ENCODE data around the gene CCDC24. TPM values are rescaled to one million over a fixed set of nuclear protein-coding genes. Genes with fewer than 3 reads are reported as not detected.

The CCDC24 gene
- total and polyA plus RNA-seq, 2 of the 13 experiments (the other 11 are each of a cell fraction or from before 2014, with no cell fraction given) = 1.4 to 2.9 TPM

DNA sequence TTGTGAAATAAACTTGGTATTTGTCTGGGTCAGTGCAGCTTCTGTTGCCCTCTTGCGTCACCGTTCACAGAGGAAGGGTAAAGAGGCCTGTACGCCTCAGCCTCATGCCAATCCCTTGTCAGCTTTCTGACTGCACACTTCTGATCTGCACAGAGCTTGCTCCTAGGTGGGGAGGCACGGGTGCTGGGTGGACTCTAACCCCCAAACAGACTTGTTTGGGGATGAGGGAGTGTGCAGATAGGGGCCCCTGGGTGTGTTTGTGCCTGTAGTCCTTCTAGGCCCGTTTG is 13.2 kb upstream of the CCDC24 start (continued):
- no peak for TF ChIP-seq TSC22D2 (CRISPR knock-in tag; IDR thresholded peaks at IDR 0.05; ENCODE audit: borderline replicate concordance)
- no peak for TF ChIP-seq ZNF160 (CRISPR knock-in tag; IDR thresholded peaks at IDR 0.05)
- TF ChIP-seq ZFX (CRISPR knock-in tag; IDR thresholded peaks at IDR 0.05; ENCODE audit: low read depth) = peak; percentile 72
- no peak for TF ChIP-seq CAMTA2 (CRISPR knock-in tag; IDR thresholded peaks at IDR 0.05; ENCODE audit: borderline replicate concordance)
- TF ChIP-seq CBX5 (CRISPR knock-in tag; IDR thresholded peaks at IDR 0.05; ENCODE audit: borderline replicate concordance) = no peak
- TF ChIP-seq, protein P1, sequence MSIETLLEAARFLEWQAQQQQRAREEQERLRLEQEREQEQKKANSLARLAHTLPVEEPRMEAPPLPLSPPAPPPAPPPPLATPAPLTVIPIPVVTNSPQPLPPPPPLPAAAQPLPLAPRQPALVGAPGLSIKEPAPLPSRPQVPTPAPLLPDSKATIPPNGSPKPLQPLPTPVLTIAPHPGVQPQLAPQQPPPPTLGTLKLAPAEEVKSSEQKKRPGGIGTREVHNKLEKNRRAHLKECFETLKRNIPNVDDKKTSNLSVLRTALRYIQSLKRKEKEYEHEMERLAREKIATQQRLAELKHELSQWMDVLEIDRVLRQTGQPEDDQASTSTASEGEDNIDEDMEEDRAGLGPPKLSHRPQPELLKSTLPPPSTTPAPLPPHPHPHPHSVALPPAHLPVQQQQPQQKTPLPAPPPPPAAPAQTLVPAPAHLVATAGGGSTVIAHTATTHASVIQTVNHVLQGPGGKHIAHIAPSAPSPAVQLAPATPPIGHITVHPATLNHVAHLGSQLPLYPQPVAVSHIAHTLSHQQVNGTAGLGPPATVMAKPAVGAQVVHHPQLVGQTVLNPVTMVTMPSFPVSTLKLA (IDR thresholded peaks at IDR 0.05) = no peak
- peak; percentile 15; the same call in 1 of the 2 replicates for TF ChIP-seq HNF4G (IDR thresholded peaks at IDR 0.05; ENCODE audit: borderline replicate concordance, low read depth, low read length)
- TF ChIP-seq HNF4G (CRISPR knock-in tag; IDR thresholded peaks at IDR 0.05; ENCODE audit: borderline replicate concordance, low read depth) = no peak
- 0 out of 2 replicates have a peak, but pooled peaks have one; percentile 5 for TF ChIP-seq ZSCAN25 (CRISPR knock-in tag; IDR thresholded peaks at IDR 0.05)
- TF ChIP-seq STAG1 (CRISPR knock-in tag; IDR thresholded peaks at IDR 0.05) = no peak
- TF ChIP-seq, protein P2, sequence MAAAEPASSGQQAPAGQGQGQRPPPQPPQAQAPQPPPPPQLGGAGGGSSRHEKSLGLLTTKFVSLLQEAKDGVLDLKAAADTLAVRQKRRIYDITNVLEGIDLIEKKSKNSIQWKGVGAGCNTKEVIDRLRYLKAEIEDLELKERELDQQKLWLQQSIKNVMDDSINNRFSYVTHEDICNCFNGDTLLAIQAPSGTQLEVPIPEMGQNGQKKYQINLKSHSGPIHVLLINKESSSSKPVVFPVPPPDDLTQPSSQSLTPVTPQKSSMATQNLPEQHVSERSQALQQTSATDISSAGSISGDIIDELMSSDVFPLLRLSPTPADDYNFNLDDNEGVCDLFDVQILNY (CRISPR knock-in tag; conservative IDR thresholded peaks at IDR 0.05) = no peak
- no peak for TF ChIP-seq SOX5 (CRISPR knock-in tag; IDR thresholded peaks at IDR 0.05; ENCODE audit: borderline replicate concordance)
- TF ChIP-seq ELF3 (CRISPR knock-in tag; IDR thresholded peaks at IDR 0.05) = no peak
- TF ChIP-seq CREM (IDR thresholded peaks at IDR 0.05) = 0 out of 2 replicates have a peak, but pooled peaks have one; percentile 3
- TF ChIP-seq CREM (CRISPR knock-in tag; IDR thresholded peaks at IDR 0.05) = no peak
- TF ChIP-seq DNMT1 (CRISPR knock-in tag; IDR thresholded peaks at IDR 0.05) = no peak
- TF ChIP-seq, protein P3, sequence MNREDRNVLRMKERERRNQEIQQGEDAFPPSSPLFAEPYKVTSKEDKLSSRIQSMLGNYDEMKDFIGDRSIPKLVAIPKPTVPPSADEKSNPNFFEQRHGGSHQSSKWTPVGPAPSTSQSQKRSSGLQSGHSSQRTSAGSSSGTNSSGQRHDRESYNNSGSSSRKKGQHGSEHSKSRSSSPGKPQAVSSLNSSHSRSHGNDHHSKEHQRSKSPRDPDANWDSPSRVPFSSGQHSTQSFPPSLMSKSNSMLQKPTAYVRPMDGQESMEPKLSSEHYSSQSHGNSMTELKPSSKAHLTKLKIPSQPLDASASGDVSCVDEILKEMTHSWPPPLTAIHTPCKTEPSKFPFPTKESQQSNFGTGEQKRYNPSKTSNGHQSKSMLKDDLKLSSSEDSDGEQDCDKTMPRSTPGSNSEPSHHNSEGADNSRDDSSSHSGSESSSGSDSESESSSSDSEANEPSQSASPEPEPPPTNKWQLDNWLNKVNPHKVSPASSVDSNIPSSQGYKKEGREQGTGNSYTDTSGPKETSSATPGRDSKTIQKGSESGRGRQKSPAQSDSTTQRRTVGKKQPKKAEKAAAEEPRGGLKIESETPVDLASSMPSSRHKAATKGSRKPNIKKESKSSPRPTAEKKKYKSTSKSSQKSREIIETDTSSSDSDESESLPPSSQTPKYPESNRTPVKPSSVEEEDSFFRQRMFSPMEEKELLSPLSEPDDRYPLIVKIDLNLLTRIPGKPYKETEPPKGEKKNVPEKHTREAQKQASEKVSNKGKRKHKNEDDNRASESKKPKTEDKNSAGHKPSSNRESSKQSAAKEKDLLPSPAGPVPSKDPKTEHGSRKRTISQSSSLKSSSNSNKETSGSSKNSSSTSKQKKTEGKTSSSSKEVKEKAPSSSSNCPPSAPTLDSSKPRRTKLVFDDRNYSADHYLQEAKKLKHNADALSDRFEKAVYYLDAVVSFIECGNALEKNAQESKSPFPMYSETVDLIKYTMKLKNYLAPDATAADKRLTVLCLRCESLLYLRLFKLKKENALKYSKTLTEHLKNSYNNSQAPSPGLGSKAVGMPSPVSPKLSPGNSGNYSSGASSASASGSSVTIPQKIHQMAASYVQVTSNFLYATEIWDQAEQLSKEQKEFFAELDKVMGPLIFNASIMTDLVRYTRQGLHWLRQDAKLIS (CRISPR knock-in tag; IDR thresholded peaks at IDR 0.05) = no peak
- 0 out of 2 replicates have a peak, but pooled peaks have one; percentile 46 for TF ChIP-seq ZNF558 (CRISPR knock-in tag; IDR thresholded peaks at IDR 0.05; ENCODE audit: borderline replicate concordance)
- TF ChIP-seq CHCHD3 (CRISPR knock-in tag; IDR thresholded peaks at IDR 0.05) = no peak
- no peak for TF ChIP-seq ZC3H4 (CRISPR knock-in tag; IDR thresholded peaks at IDR 0.05; ENCODE audit: borderline replicate concordance)

All from HepG2 (cell line).